SHP77 (cell line): ENCODE data around the gene EPM2A.
"Not testable (repeated sequence)": the region's sequence is repeated elsewhere in the genome, so short reads cannot be mapped to it uniquely, and the experiment has no call there.

ENCODE experiments used
- DNase-seq, 2 experiments: peaks; one replicate each; lab custom pipeline; 2025; lab: John Stamatoyannopoulos, UW

Gene EPM2A

GRCh38 chr6:145729887-145730286, 5.4 kb downstream of the EPM2A start:
- DNase-seq = no peak

- DNase-seq = no peak
Observed at GRCh38 chr6:145728444-145729385, 6.6 kb downstream of the EPM2A start.

- no peak for DNase-seq
Observed at GRCh38 chr6:145727817-145728388, 7.4 kb downstream of the EPM2A start.

- DNase-seq = no peak
Observed at GRCh38 chr6:145725570-145725969, 9.8 kb downstream of the EPM2A start.

GRCh38 chr6:145723646-145724045, 11.7 kb downstream of the EPM2A start:
- no peak for DNase-seq

- no peak for DNase-seq
Observed at GRCh38 chr6:145722190-145722589, 13.1 kb downstream of the EPM2A start.

- no peak for DNase-seq
Observed at GRCh38 chr6:145721144-145721543, 14.2 kb downstream of the EPM2A start.

GRCh38 chr6:145715426-145715825, 19.9 kb downstream of the EPM2A start:
- no peak for DNase-seq

GRCh38 chr6:145714731-145715130, 20.6 kb downstream of the EPM2A start:
- no peak for DNase-seq

- no peak for DNase-seq
Observed at GRCh38 chr6:145713773-145714172, 21.5 kb downstream of the EPM2A start.

GRCh38 chr6:145711372-145711771, 23.9 kb downstream of the EPM2A start:
- no peak for DNase-seq

- DNase-seq = no peak
Observed at GRCh38 chr6:145707397-145707796, 27.9 kb downstream of the EPM2A start.

GRCh38 chr6:145705561-145705960, 29.8 kb downstream of the EPM2A start:
- DNase-seq = no peak

GRCh38 chr6:145704143-145704781, 31.1 kb downstream of the EPM2A start:
- DNase-seq = peak in 1 of 2 experiments; percentile 2

GRCh38 chr6:145699462-145699861, 35.9 kb downstream of the EPM2A start:
- DNase-seq = no peak

- not testable (repeated sequence) for DNase-seq
Observed at GRCh38 chr6:145697401-145697800, 37.9 kb downstream of the EPM2A start.

GRCh38 chr6:145694083-145694737, 41.1 kb downstream of the EPM2A start:
- no peak for DNase-seq

- no peak for DNase-seq
Observed at GRCh38 chr6:145690969-145691368, 44.4 kb downstream of the EPM2A start.

GRCh38 chr6:145689529-145689928, 45.8 kb downstream of the EPM2A start:
- no peak for DNase-seq

GRCh38 chr6:145688493-145688905, 46.8 kb downstream of the EPM2A start:
- DNase-seq = no peak

- no peak for DNase-seq
Observed at GRCh38 chr6:145685932-145686331, 49.4 kb downstream of the EPM2A start.

GRCh38 chr6:145681965-145682364, 53.4 kb downstream of the EPM2A start:
- no peak for DNase-seq
